COLO668 (cell line): ENCODE data around the gene METTL1.

ENCODE experiments used
- DNase-seq: peaks from one replicate; lab custom pipeline; 2025; ENCODE audit not compliant: unreplicated experiment; lab: John Stamatoyannopoulos, UW

METTL1 gene

GRCh38 chr12:57754411-57755193 lies 17.3 kb downstream of the METTL1 start, which contains the start of gene MARCHF9:
Gene MARCHF9 (plus strand): TSS chr12:57755103. CDS start chr12:57755529, 426 bp downstream.
- peak; percentile 76 for DNase-seq

- DNase-seq: no peak
These were observed 18.1 kb downstream of the METTL1 start for GRCh38 chr12:57753756-57754337.

GRCh38 chr12:57752668-57753000 lies 19.3 kb downstream of the METTL1 start:
- DNase-seq: no peak

GRCh38 chr12:57751788-57752667 lies 19.9 kb downstream of the METTL1 start, which contains the start of gene CDK4:
Gene CDK4 (minus strand): TSS chr12:57752310. CDS start chr12:57751717, 593 bp downstream.
- DNase-seq: peak; percentile 97

GRCh38 chr12:57751432-57751787 lies 20.5 kb downstream of the METTL1 start:
- no peak for DNase-seq

GRCh38 chr12:57750561-57751431 lies 21.1 kb downstream of the METTL1 start:
- no peak for DNase-seq

GRCh38 chr12:57749061-57749460 lies 22.8 kb downstream of the METTL1 start:
- DNase-seq: no peak

- no peak for DNase-seq
These were observed 25.9 kb downstream of the METTL1 start for GRCh38 chr12:57746025-57746424.

GRCh38 chr12:57745485-57745881 lies 26.4 kb downstream of the METTL1 start:
- DNase-seq: no peak

- peak; percentile 90 for DNase-seq
These were observed 27.0 kb downstream of the METTL1 start, which contains the start of gene TSPAN31 for GRCh38 chr12:57744777-57745484. Gene TSPAN31 (plus strand): TSS chr12:57745039. CDS start chr12:57745155, 116 bp downstream.

GRCh38 chr12:57744194-57744776 lies 27.6 kb downstream of the METTL1 start:
- DNase-seq: peak; percentile 72

GRCh38 chr12:57743769-57744168 lies 28.1 kb downstream of the METTL1 start:
- no peak for DNase-seq

GRCh38 chr12:57741844-57742738 lies 29.8 kb downstream of the METTL1 start:
- no peak for DNase-seq

- no peak for DNase-seq
These were observed 30.5 kb downstream of the METTL1 start for GRCh38 chr12:57741413-57741789.

GRCh38 chr12:57740656-57741412 lies 31.1 kb downstream of the METTL1 start:
- peak; percentile 9 for DNase-seq

- DNase-seq: no peak
These were observed 31.9 kb downstream of the METTL1 start for GRCh38 chr12:57739914-57740538.

GRCh38 chr12:57739387-57739786 lies 32.5 kb downstream of the METTL1 start:
- no peak for DNase-seq
